ENCODE measurements around the gene NAA30. TPM values are rescaled to one million over a fixed set of nuclear protein-coding genes. Genes with fewer than 3 reads are reported as not detected.

NAA30 gene
- total and polyA plus RNA-seq, 2 of the 8 experiments (the other 6 are each of a cell fraction or from before 2014, with no cell fraction given), result 4.2 to 21.9 TPM

DNA sequence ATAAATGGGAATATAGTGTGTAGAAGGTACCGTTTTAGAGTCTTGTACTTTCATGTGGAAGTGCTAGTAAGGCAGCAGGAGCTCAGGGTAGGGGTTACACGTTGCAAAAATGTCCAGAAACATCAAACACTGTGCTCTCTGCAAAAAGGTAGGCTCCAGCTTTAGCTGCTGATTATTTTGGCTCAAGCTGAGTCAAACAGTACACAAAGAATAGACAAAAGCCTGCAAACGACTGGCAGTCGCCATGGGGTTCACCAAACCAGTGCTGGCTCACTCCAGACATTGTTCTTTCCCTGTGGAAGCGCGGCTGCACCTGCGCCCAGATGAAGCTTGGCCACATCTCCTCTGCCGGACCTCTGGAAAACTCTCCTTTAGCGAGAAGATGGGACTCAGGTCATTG lies 45.3 kb upstream of the NAA30 start:
- no peak overlapping the region for H2BK120ac ChIP-seq (replicated peaks; ENCODE audit: low read depth, low read length)
- H3K79me1 ChIP-seq (ENCODE audit: low read depth, low read length), result no peaks in the 10 kb centered on the region
- no peaks in the 10 kb centered on the region for H4K20me1 ChIP-seq (replicated peaks in 1 of 2; ENCODE audit: control insufficient read depth in 1 of 2, insufficient read depth in 2 of 2, low read length in 2 of 2)
- H3K27ac ChIP-seq (ENCODE audit: low read depth, low read length), result no peak overlapping the region
- H3K27me3 ChIP-seq (replicated peaks in 1 of 4; ENCODE audit: control insufficient read depth in 3 of 4, extremely low read depth in 1 of 4, insufficient read depth in 3 of 4, low read length in 3 of 4), result peaks cover 0 to 1% (median 0%) of the 10 kb centered on the region in 4 experiments; a peak in 1 of 7 replicates
- DNase-seq (ENCODE audit: low read depth in 1 of 2, low spot score in 2 of 2), result peak in 1 of 2 experiments; percentile 26
- WGBS, 2 experiments (ENCODE audit: extremely low coverage in 1 of 2, insufficient coverage in 1 of 2, insufficient read length in 1 of 2, insufficient replicate concordance in 2 of 2, low coverage in 1 of 2, low lambda C conversion rate in 2 of 2, missing lambda C conversion rate in 1 of 2), result 86% methylated on average over 9 of the region's 9 CpGs; no CpG with 5 or more reads in 1 of the 2 experiments
- H3K4me1 ChIP-seq (replicated peaks in 1 of 4; ENCODE audit: control insufficient read depth in 3 of 4, insufficient read depth in 4 of 4, low read length in 3 of 4), result 0 out of 7 replicates have a peak, but pooled peaks cover 0 to 2% (median 0%) of the 10 kb centered on the region in 4 experiments
- no peak overlapping the region for H2BK20ac ChIP-seq (ENCODE audit: low read length)
- no peak overlapping the region for H3K4ac ChIP-seq (replicated peaks; ENCODE audit: insufficient read length, low read depth, low read length)
- H4K8ac ChIP-seq (ENCODE audit: extremely low read depth, insufficient read depth, low read length), result no peak overlapping the region
- ChIA-PET CTCF (ENCODE audit: partially characterized antibody) (interaction anchor here (0.7 to 1.9 kb wide), 3 partner anchors 29 to 794 kb away, joined by 4 read pairs; no protein-coding TSS in a partner anchor), POLR2A (ENCODE audit: partially characterized antibody) (no interaction called here)
- H2BK15ac ChIP-seq (ENCODE audit: low read length), result no peak overlapping the region
- H2AFZ ChIP-seq (ENCODE audit: low read length), result peak overlapping the region; percentile 26
- no peaks in the 10 kb centered on the region for H3K23me2 ChIP-seq (ENCODE audit: low read depth, low read length)
- no peak overlapping the region for H4K91ac ChIP-seq (replicated peaks; ENCODE audit: insufficient read length, low read length)
- no peak overlapping the region for H3K4me3 ChIP-seq (ENCODE audit: extremely low read depth in 1 of 4, insufficient read depth in 2 of 4, low read depth in 3 of 4, low read length in 4 of 4)
- H3K56ac ChIP-seq (replicated peaks; ENCODE audit: insufficient read length, low read depth, low read length), result no peak overlapping the region
- no peak overlapping the region for H3K4me2 ChIP-seq (ENCODE audit: insufficient read depth in 1 of 2, low read depth in 2 of 2, low read length in 2 of 2)
- no peak overlapping the region for H3K23ac ChIP-seq (ENCODE audit: insufficient read length)
- H3K36me3 ChIP-seq (ENCODE audit: control insufficient read depth in 2 of 4, insufficient read depth in 4 of 4, low read length in 3 of 4), result no peaks in the 10 kb centered on the region; a peak in 1 of 8 replicates
- no peaks in the 10 kb centered on the region; a peak in 1 of 4 replicates for H3K9me3 ChIP-seq (ENCODE audit: insufficient read depth in 2 of 2, low read depth in 1 of 2, low read length in 1 of 2)
- FAIRE-seq, result no peak
- no peak overlapping the region for H3K18ac ChIP-seq (ENCODE audit: extremely low read depth, low read length)
- H2BK5ac ChIP-seq (ENCODE audit: low read depth, low read length), result no peak overlapping the region
- no peaks in the 10 kb centered on the region for H3K79me2 ChIP-seq (ENCODE audit: control insufficient read depth in 1 of 2, insufficient read depth in 2 of 2, low read length in 2 of 2)
- no peak overlapping the region for H4K5ac ChIP-seq (ENCODE audit: insufficient read length, low read depth, low read length)
- no peak overlapping the region for H3K14ac ChIP-seq (ENCODE audit: insufficient read length)
- no peak overlapping the region for H2BK12ac ChIP-seq (ENCODE audit: low read depth, low read length)
- no peak overlapping the region for H3K9ac ChIP-seq (replicated peaks in 1 of 4; ENCODE audit: extremely low read depth in 1 of 4, low read depth in 3 of 4, low read length in 3 of 4)
- TF ChIP-seq BRCA1 (IDR thresholded peaks at IDR 0.05; ENCODE audit: low read depth, low read length) (no peak), MAFK (IDR thresholded peaks at IDR 0.05; ENCODE audit: low read depth, low read length) (no peak), KDM4A (IDR thresholded peaks at IDR 0.05; ENCODE audit: low read depth, low read length, severe bottlenecking) (no peak), BACH1 (IDR thresholded peaks at IDR 0.05; ENCODE audit: low read length) (no peak), ZNF274 (IDR thresholded peaks at IDR 0.05; ENCODE audit: borderline replicate concordance, extremely low read depth, low read length) (no peak), JUN (IDR thresholded peaks at IDR 0.05; ENCODE audit: low read depth, low read length) (no peak), SIN3A (conservative IDR thresholded peaks at IDR 0.05 in 1 of 2, IDR thresholded peaks at IDR 0.05 in 1 of 2; ENCODE audit: low read depth in 1 of 2, low read length in 2 of 2) (no peak), CEBPB (IDR thresholded peaks at IDR 0.05; ENCODE audit: low read depth, low read length) (no peak), SUZ12 (IDR thresholded peaks at IDR 0.05; ENCODE audit: low read length) (no peak), NANOG (IDR thresholded peaks at IDR 0.05; ENCODE audit: insufficient read depth, low read depth, low read length, poor library complexity, severe bottlenecking) (no peak)
- TF ChIP-seq, protein P1, sequence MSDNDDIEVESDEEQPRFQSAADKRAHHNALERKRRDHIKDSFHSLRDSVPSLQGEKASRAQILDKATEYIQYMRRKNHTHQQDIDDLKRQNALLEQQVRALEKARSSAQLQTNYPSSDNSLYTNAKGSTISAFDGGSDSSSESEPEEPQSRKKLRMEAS (IDR thresholded peaks at IDR 0.05), result no peak
- TF ChIP-seq, protein P2, sequence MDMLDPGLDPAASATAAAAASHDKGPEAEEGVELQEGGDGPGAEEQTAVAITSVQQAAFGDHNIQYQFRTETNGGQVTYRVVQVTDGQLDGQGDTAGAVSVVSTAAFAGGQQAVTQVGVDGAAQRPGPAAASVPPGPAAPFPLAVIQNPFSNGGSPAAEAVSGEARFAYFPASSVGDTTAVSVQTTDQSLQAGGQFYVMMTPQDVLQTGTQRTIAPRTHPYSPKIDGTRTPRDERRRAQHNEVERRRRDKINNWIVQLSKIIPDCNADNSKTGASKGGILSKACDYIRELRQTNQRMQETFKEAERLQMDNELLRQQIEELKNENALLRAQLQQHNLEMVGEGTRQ (IDR thresholded peaks at IDR 0.05; ENCODE audit: low read length), result no peak
- no peak overlapping the region for H2AK5ac ChIP-seq (ENCODE audit: low read depth, low read length)

All from H1 (cell line).